GM21529 (cell line): ENCODE results near the gene SRPK1.

ENCODE experiments used
- ATAC-seq: cut with Tn5 transposase; IDR thresholded peaks from one replicate; pipeline ENCODE4 v1.9.1; 2021; ENCODE audit not compliant: unreplicated experiment

The SRPK1 gene

DNA sequence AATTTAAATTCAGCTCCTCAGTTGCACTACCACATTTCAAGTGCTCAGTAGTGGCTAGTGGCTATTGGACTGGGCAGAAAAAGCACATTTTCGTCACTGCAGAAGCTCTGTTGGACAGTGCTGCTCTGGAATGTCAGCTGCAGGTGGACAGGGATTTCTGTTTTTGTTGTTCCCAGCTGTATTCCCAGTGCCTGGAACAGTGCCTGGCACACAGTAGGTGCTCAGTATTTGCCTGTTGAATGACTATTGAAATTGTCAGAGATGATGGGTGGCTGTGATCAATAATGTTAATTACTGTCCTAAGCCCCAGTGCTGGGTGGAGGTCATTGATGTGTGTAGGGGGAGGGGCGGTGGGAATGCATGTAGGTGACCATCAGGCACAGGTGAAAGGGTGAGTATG lies 134.6 kb downstream of the SRPK1 start:
- ATAC-seq, result no peak

DNA sequence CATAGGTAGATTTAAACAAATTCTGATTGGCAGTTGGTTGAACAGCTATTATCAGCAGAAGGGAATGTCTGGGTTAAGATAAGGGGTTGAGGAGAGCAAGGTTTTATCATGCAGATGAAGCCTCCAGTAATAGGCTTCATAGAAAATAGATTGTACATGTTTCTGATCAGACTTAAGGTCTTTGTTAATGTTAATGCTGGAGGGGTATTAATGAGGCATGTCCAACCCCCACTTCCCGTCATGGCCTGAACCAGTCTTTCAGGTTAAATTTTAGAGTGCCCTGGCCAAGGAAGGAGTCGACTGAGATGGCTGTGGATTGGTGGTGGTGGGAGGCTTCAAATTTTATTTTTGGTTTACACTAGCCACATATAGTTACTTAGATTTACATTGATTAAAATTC lies 136.7 kb downstream of the SRPK1 start:
- ATAC-seq, result no peak
